Measurements from ENCODE around the gene NXN. TPM values are rescaled to one million over a fixed set of nuclear protein-coding genes. Genes with fewer than 3 reads are reported as not detected.

NXN gene
- total RNA-seq, 1 donor from 2014 or later = 51.6 TPM

GRCh38 chr17:1024076-1024475, 44.5 kb upstream of the NXN start:
- no peaks in the 10 kb centered on the region for H3K9me3 ChIP-seq
- peaks cover 27% of the 10 kb centered on the region for H3K4me1 ChIP-seq
- H3K27ac ChIP-seq = no peak overlapping the region
- H3K36me3 ChIP-seq = peaks cover 0 to 18% of the 10 kb centered on the region in 2 donors
- TF ChIP-seq POLR2A (IDR thresholded peaks at IDR 0.05) (no peak), CTCF (IDR thresholded peaks at IDR 0.05) (no peak), POLR2AphosphoS5 (IDR thresholded peaks at IDR 0.05; ENCODE audit: insufficient read depth in 1 of 2, low read depth in 1 of 2) (no peak)
- no peaks in the 10 kb centered on the region for H3K27me3 ChIP-seq
- no peak for DNase-seq (ENCODE audit: extremely low spot score in 2 of 2)
- no peak overlapping the region for H3K4me3 ChIP-seq
- intact Hi-C loops (cut with DNase I) = no loop called here

- H3K36me3 ChIP-seq = peaks cover 0 to 14% of the 10 kb centered on the region in 2 donors
Measured at GRCh38 chr17:1022278-1023024, 42.9 kb upstream of the NXN start.

GRCh38 chr17:1021147-1021546, 41.6 kb upstream of the NXN start:
- intact Hi-C loops (cut with DNase I) = no loop called here
- DNase-seq (ENCODE audit: extremely low spot score in 2 of 2) = no peak
- no peak overlapping the region for H3K27ac ChIP-seq
- H3K9me3 ChIP-seq = no peaks in the 10 kb centered on the region
- H3K4me3 ChIP-seq = no peak overlapping the region
- H3K27me3 ChIP-seq = no peaks in the 10 kb centered on the region
- H3K36me3 ChIP-seq = peaks cover 0 to 11% of the 10 kb centered on the region in 2 donors
- TF ChIP-seq CTCF (IDR thresholded peaks at IDR 0.05) = no peak
- no peak for TF ChIP-seq POLR2AphosphoS5 (IDR thresholded peaks at IDR 0.05; ENCODE audit: insufficient read depth in 1 of 2, low read depth in 1 of 2)
- no peak for TF ChIP-seq POLR2A (IDR thresholded peaks at IDR 0.05)
- peaks cover 14% of the 10 kb centered on the region for H3K4me1 ChIP-seq

More at GRCh38 chr17:1022278-1023024, 42.9 kb upstream of the NXN start:
- DNase-seq (ENCODE audit: extremely low spot score in 2 of 2) = no peak
- no peaks in the 10 kb centered on the region for H3K9me3 ChIP-seq
- intact Hi-C loops (cut with DNase I) = no loop called here
- no peaks in the 10 kb centered on the region for H3K27me3 ChIP-seq
- TF ChIP-seq POLR2AphosphoS5 (IDR thresholded peaks at IDR 0.05; ENCODE audit: insufficient read depth in 1 of 2, low read depth in 1 of 2) = no peak
- TF ChIP-seq CTCF (IDR thresholded peaks at IDR 0.05) = no peak
- TF ChIP-seq POLR2A (IDR thresholded peaks at IDR 0.05) = no peak
- no peak overlapping the region for H3K27ac ChIP-seq
- no peak overlapping the region for H3K4me3 ChIP-seq
- H3K4me1 ChIP-seq = peaks cover 14% of the 10 kb centered on the region

GRCh38 chr17:1019451-1019850, 39.9 kb upstream of the NXN start:
- H3K36me3 ChIP-seq = peaks cover 0 to 11% of the 10 kb centered on the region in 2 donors
- intact Hi-C loops (cut with DNase I) = no loop called here
- DNase-seq (ENCODE audit: extremely low spot score in 2 of 2) = no peak
- TF ChIP-seq CTCF (IDR thresholded peaks at IDR 0.05) (no peak), POLR2A (IDR thresholded peaks at IDR 0.05) (no peak), POLR2AphosphoS5 (IDR thresholded peaks at IDR 0.05; ENCODE audit: insufficient read depth in 1 of 2, low read depth in 1 of 2) (no peak)
- no peak overlapping the region for H3K27ac ChIP-seq
- H3K9me3 ChIP-seq = no peaks in the 10 kb centered on the region
- peaks cover 10% of the 10 kb centered on the region for H3K4me1 ChIP-seq
- H3K27me3 ChIP-seq = no peaks in the 10 kb centered on the region
- H3K4me3 ChIP-seq = no peak overlapping the region

- DNase-seq (ENCODE audit: extremely low spot score in 2 of 2) = no peak
- Histone ChIP-seq H3K27me3 (no peaks in the 10 kb centered on the region), H3K36me3 (peaks cover 0 to 11% of the 10 kb centered on the region in 2 donors), H3K4me1 (peaks cover 5% of the 10 kb centered on the region), H3K4me3 (no peak overlapping the region), H3K27ac (no peak overlapping the region), H3K9me3 (no peaks in the 10 kb centered on the region)
- intact Hi-C loops (cut with DNase I) = no loop called here
- TF ChIP-seq CTCF (IDR thresholded peaks at IDR 0.05) (no peak), POLR2A (IDR thresholded peaks at IDR 0.05) (no peak), POLR2AphosphoS5 (IDR thresholded peaks at IDR 0.05; ENCODE audit: insufficient read depth in 1 of 2, low read depth in 1 of 2) (no peak)
Measured at GRCh38 chr17:1018547-1018946, 39.0 kb upstream of the NXN start.
